Stomach smooth muscle (tissue), 2 donors: ENCODE data around the gene RALGPS1.

ENCODE experiments used
- H3K27ac ChIP-seq: one replicate; pipeline ENCODE4 v1.7.0; 2013; ENCODE audit warnings: mild to moderate bottlenecking, low read length, inconsistent platforms
- H3K27me3 ChIP-seq, 2 donors: one replicate each; pipeline ENCODE4 v1.7.0; 2013; ENCODE audit warnings: low read length in 2 of 2; ENCODE audit not compliant: insufficient read depth in 2 of 2, control insufficient read depth in 1 of 2
- H3K36me3 ChIP-seq, 2 donors: one replicate each; pipeline ENCODE4 v1.7.0; 2013; ENCODE audit warnings: low read length in 2 of 2; ENCODE audit not compliant: control insufficient read depth in 2 of 2, insufficient read depth in 2 of 2
- H3K4me1 ChIP-seq: one replicate; pipeline ENCODE4 v1.7.0; 2013; ENCODE audit warnings: low read length; ENCODE audit not compliant: control insufficient read depth, insufficient read depth
- H3K4me3 ChIP-seq, 2 donors: one replicate each; pipeline ENCODE4 v1.7.0; 2013; ENCODE audit warnings: low read length in 2 of 2
- H3K9ac ChIP-seq, 2 donors: one replicate each; pipeline ENCODE4 v1.7.0; 2013; ENCODE audit warnings: low read length in 2 of 2, mild to moderate bottlenecking in 1 of 2
- H3K9me3 ChIP-seq, 2 donors: one replicate each; pipeline ENCODE4 v1.7.0; 2013; ENCODE audit warnings: low read length in 2 of 2; ENCODE audit not compliant: control insufficient read depth in 2 of 2
- donor health status: healthy.
- donor health status: Pancreatic carcinoma.

Gene RALGPS1

GRCh38 chr9:127132375-127132774, 217.8 kb downstream of the RALGPS1 start:
- Histone ChIP-seq H3K27me3 (no peaks in the 10 kb centered on the region), H3K27ac (peak overlapping the region; percentile 93), H3K9ac (peak overlapping the region in 1 of 2 donors; percentile 70), H3K9me3 (no peaks in the 10 kb centered on the region), H3K36me3 (no peaks in the 10 kb centered on the region), H3K4me3 (no peak overlapping the region), H3K4me1 (peaks cover 79% of the 10 kb centered on the region)

- peak overlapping the region; percentile 70 to 74 for H3K9ac ChIP-seq
- peaks cover 79% of the 10 kb centered on the region for H3K4me1 ChIP-seq
- H3K36me3 ChIP-seq = no peaks in the 10 kb centered on the region
- peak overlapping the region; percentile 93 for H3K27ac ChIP-seq
- no peaks in the 10 kb centered on the region for H3K9me3 ChIP-seq
- no peaks in the 10 kb centered on the region for H3K27me3 ChIP-seq
- peak overlapping the region in 1 of 2 donors; percentile 49 for H3K4me3 ChIP-seq
Measured at GRCh38 chr9:127132921-127133647, 218.5 kb downstream of the RALGPS1 start.

GRCh38 chr9:127133739-127134167, 219.2 kb downstream of the RALGPS1 start:
- Histone ChIP-seq H3K9ac (peak overlapping the region; percentile 70 to 74), H3K4me3 (peak overlapping the region in 1 of 2 donors; percentile 49), H3K4me1 (peaks cover 74% of the 10 kb centered on the region), H3K27ac (peak overlapping the region; percentile 93), H3K36me3 (no peaks in the 10 kb centered on the region), H3K9me3 (no peaks in the 10 kb centered on the region), H3K27me3 (no peaks in the 10 kb centered on the region)

GRCh38 chr9:127135056-127135745, 220.6 kb downstream of the RALGPS1 start:
- no peaks in the 10 kb centered on the region for H3K9me3 ChIP-seq
- peaks cover 68% of the 10 kb centered on the region for H3K4me1 ChIP-seq
- peak overlapping the region in 1 of 2 donors; percentile 29 for H3K4me3 ChIP-seq
- H3K9ac ChIP-seq = peak overlapping the region; percentile 13 to 70
- H3K36me3 ChIP-seq = no peaks in the 10 kb centered on the region
- no peaks in the 10 kb centered on the region for H3K27me3 ChIP-seq
- peak overlapping the region; percentile 93 for H3K27ac ChIP-seq

GRCh38 chr9:127136081-127136879, 221.7 kb downstream of the RALGPS1 start:
- Histone ChIP-seq H3K4me3 (no peak overlapping the region), H3K9ac (no peak overlapping the region), H3K27ac (peak overlapping the region; percentile 93), H3K9me3 (no peaks in the 10 kb centered on the region), H3K27me3 (no peaks in the 10 kb centered on the region), H3K4me1 (peaks cover 65% of the 10 kb centered on the region), H3K36me3 (no peaks in the 10 kb centered on the region)

- H3K9me3 ChIP-seq = no peaks in the 10 kb centered on the region
- no peak overlapping the region for H3K4me3 ChIP-seq
- no peaks in the 10 kb centered on the region for H3K27me3 ChIP-seq
- H3K36me3 ChIP-seq = no peaks in the 10 kb centered on the region
- H3K9ac ChIP-seq = no peak overlapping the region
- peak overlapping the region; percentile 93 for H3K27ac ChIP-seq
- peaks cover 58% of the 10 kb centered on the region for H3K4me1 ChIP-seq
Measured at GRCh38 chr9:127136880-127137639, 222.5 kb downstream of the RALGPS1 start.

GRCh38 chr9:127137640-127138360, 223.2 kb downstream of the RALGPS1 start:
- Histone ChIP-seq H3K9me3 (no peaks in the 10 kb centered on the region), H3K36me3 (no peaks in the 10 kb centered on the region), H3K27ac (no peak overlapping the region), H3K27me3 (no peaks in the 10 kb centered on the region), H3K4me3 (no peak overlapping the region), H3K4me1 (peaks cover 57% of the 10 kb centered on the region), H3K9ac (no peak overlapping the region)

GRCh38 chr9:127138444-127138843, 223.9 kb downstream of the RALGPS1 start:
- H3K36me3 ChIP-seq = no peaks in the 10 kb centered on the region
- H3K27me3 ChIP-seq = no peaks in the 10 kb centered on the region
- no peak overlapping the region for H3K27ac ChIP-seq
- no peak overlapping the region for H3K9ac ChIP-seq
- H3K9me3 ChIP-seq = no peaks in the 10 kb centered on the region
- H3K4me1 ChIP-seq = peaks cover 50% of the 10 kb centered on the region
- no peak overlapping the region for H3K4me3 ChIP-seq

GRCh38 chr9:127139071-127139731, 224.6 kb downstream of the RALGPS1 start:
- Histone ChIP-seq H3K36me3 (no peaks in the 10 kb centered on the region), H3K9me3 (no peaks in the 10 kb centered on the region), H3K4me1 (peaks cover 48% of the 10 kb centered on the region), H3K4me3 (no peak overlapping the region), H3K9ac (no peak overlapping the region), H3K27ac (no peak overlapping the region), H3K27me3 (no peaks in the 10 kb centered on the region)
